SK-N-SH treated with all-trans-retinoic acid at 6 μM for 48 hours (cell line): ENCODE measurements around the gene PSME4.

Experiments used
- ATAC-seq: fragments of 200-7000 bp; cut with Tn5 transposase; 3 replicates; pipeline ENCODE4 v1.9.1; 2020; ENCODE audit warnings: mild to moderate bottlenecking, moderate library complexity
- BACH2 ChIP-seq: fragments of 250-450 bp; sonication (Bioruptor Pico); IDR thresholded peaks from 2 replicates; pipeline ENCODE4 v1.9.0; 2021; ENCODE audit warnings: mild to moderate bottlenecking, borderline replicate concordance
- CREB5 ChIP-seq: fragments of 250-450 bp; sonication (Bioruptor Pico); IDR thresholded peaks from 2 replicates; pipeline ENCODE4 v1.5.1; 2020; ENCODE audit warnings: low read depth, mild to moderate bottlenecking, moderate library complexity
- CSDC2 ChIP-seq: fragments of 250-450 bp; sonication (Bioruptor Pico); IDR thresholded peaks from 2 replicates; pipeline ENCODE4 v1.5.0; 2020; ENCODE audit warnings: mild to moderate bottlenecking, moderate library complexity
- CSRNP3 ChIP-seq: fragments of 250-450 bp; sonication (Bioruptor Pico); IDR thresholded peaks from 2 replicates; pipeline ENCODE4 v1.5.1; 2021; ENCODE audit warnings: mild to moderate bottlenecking, moderate library complexity
- ESRRG ChIP-seq: fragments of 250-450 bp; sonication (Bioruptor Pico); IDR thresholded peaks from 2 replicates; pipeline ENCODE4 v1.6.1; 2021; ENCODE audit warnings: mild to moderate bottlenecking
- GLIS3 ChIP-seq: fragments of 250-450 bp; sonication (Bioruptor Pico); IDR thresholded peaks from 2 replicates; pipeline ENCODE4 v1.5.0; 2020; ENCODE audit warnings: mild to moderate bottlenecking, moderate library complexity
- ISL1 ChIP-seq: fragments of 250-450 bp; sonication (Bioruptor Pico); IDR thresholded peaks from 2 replicates; pipeline ENCODE4 v2.1.2; 2022; ENCODE audit warnings: mild to moderate bottlenecking, moderate library complexity
- OSR1 ChIP-seq: fragments of 250-450 bp; sonication (Bioruptor Pico); IDR thresholded peaks from 2 replicates; pipeline ENCODE4 v1.8.0; 2022; ENCODE audit warnings: moderate library complexity, mild to moderate bottlenecking, inconsistent platforms
- PATZ1 ChIP-seq: fragments of 250-450 bp; sonication (Bioruptor Pico); IDR thresholded peaks from 2 replicates; pipeline ENCODE4 v1.8.0; 2020; ENCODE audit warnings: mild to moderate bottlenecking, moderate library complexity, borderline replicate concordance
- POU6F1 ChIP-seq: fragments of 250-450 bp; sonication (Bioruptor Pico); IDR thresholded peaks from 2 replicates; pipeline ENCODE4 v1.8.0; 2021; ENCODE audit warnings: low read depth, mild to moderate bottlenecking, moderate library complexity, borderline replicate concordance
- PPARA ChIP-seq: fragments of 250-450 bp; sonication (Bioruptor Pico); IDR thresholded peaks from 2 replicates; pipeline ENCODE4 v1.5.0; 2020; ENCODE audit warnings: mild to moderate bottlenecking, borderline replicate concordance
- RARB ChIP-seq: fragments of 250-450 bp; sonication (Bioruptor Pico); IDR thresholded peaks from 2 replicates; pipeline ENCODE4 v1.8.0; 2021; ENCODE audit warnings: mild to moderate bottlenecking, moderate library complexity
- SNAI2 ChIP-seq: fragments of 250-450 bp; sonication (Bioruptor Pico); IDR thresholded peaks from 2 replicates; pipeline ENCODE4 v1.5.0; 2020; ENCODE audit warnings: mild to moderate bottlenecking, moderate library complexity
- TSHZ2 ChIP-seq: fragments of 250-450 bp; sonication (Bioruptor Pico); IDR thresholded peaks from 2 replicates; pipeline ENCODE4 v1.5.0; 2020; ENCODE audit warnings: mild to moderate bottlenecking, moderate library complexity
- ZC3H10 ChIP-seq: fragments of 250-450 bp; sonication (Bioruptor Pico); IDR thresholded peaks from 2 replicates; pipeline ENCODE4 v1.5.1; 2021; ENCODE audit warnings: mild to moderate bottlenecking, moderate library complexity
- ZFP3 ChIP-seq: fragments of 250-450 bp; sonication (Bioruptor Pico); IDR thresholded peaks from 2 replicates; pipeline ENCODE4 v1.5.0; 2020; ENCODE audit warnings: mild to moderate bottlenecking, moderate library complexity
- ZFP30 ChIP-seq: fragments of 450-650 bp; formaldehyde crosslinking; IDR thresholded peaks from 2 replicates; pipeline ENCODE4 v1.5.0; 2022; ENCODE audit warnings: mild to moderate bottlenecking, moderate library complexity
- ZNF8 ChIP-seq: fragments of 450-650 bp; formaldehyde crosslinking; IDR thresholded peaks from 2 replicates; pipeline ENCODE4 v1.5.0; 2020; ENCODE audit warnings: mild to moderate bottlenecking, moderate library complexity

Gene PSME4

GRCh38 chr2:53881360-53881759, 89.4 kb downstream of the PSME4 start (continued):
- TF ChIP-seq ZC3H10 (CRISPR knock-in tag) (no peak), BACH2 (CRISPR knock-in tag) (no peak), PATZ1 (CRISPR knock-in tag) (no peak), OSR1 (CRISPR knock-in tag) (no peak), ZFP3 (CRISPR knock-in tag) (no peak), ZFP30 (CRISPR knock-in tag) (no peak), RARB (CRISPR knock-in tag) (no peak)

GRCh38 chr2:53880756-53881155, 90.0 kb downstream of the PSME4 start:
- TF ChIP-seq ISL1 (CRISPR knock-in tag) (peak; percentile 56), RARB (CRISPR knock-in tag) (no peak)
- peak; percentile 79 for ATAC-seq

- no peak for TF ChIP-seq SNAI2 (CRISPR knock-in tag)
- no peak for TF ChIP-seq PATZ1 (CRISPR knock-in tag)
- TF ChIP-seq ESRRG (CRISPR knock-in tag) = no peak
- TF ChIP-seq POU6F1 = no peak
- no peak for TF ChIP-seq ZNF8
- no peak for TF ChIP-seq PPARA (CRISPR knock-in tag)
- no peak for TF ChIP-seq ISL1 (CRISPR knock-in tag)
- no peak for TF ChIP-seq RARB (CRISPR knock-in tag)
- TF ChIP-seq CSDC2 = no peak
- TF ChIP-seq ZFP3 (CRISPR knock-in tag) = no peak
- no peak; the same call in 2 of the 3 replicates for ATAC-seq
Measured at GRCh38 chr2:53877556-53877955, 93.2 kb downstream of the PSME4 start.

- TF ChIP-seq ZFP30 (CRISPR knock-in tag) = no peak
- no peak for TF ChIP-seq GLIS3 (CRISPR knock-in tag)
- no peak for TF ChIP-seq CSRNP3 (CRISPR knock-in tag)
- TF ChIP-seq ISL1 (CRISPR knock-in tag) = no peak
- TF ChIP-seq PATZ1 (CRISPR knock-in tag) = no peak
- TF ChIP-seq TSHZ2 (CRISPR knock-in tag) = no peak
- TF ChIP-seq POU6F1 = no peak
- no peak for TF ChIP-seq ESRRG (CRISPR knock-in tag)
- no peak for TF ChIP-seq PPARA (CRISPR knock-in tag)
- TF ChIP-seq SNAI2 (CRISPR knock-in tag) = no peak
- no peak for TF ChIP-seq CREB5
Measured at GRCh38 chr2:53877112-53877511, 93.7 kb downstream of the PSME4 start.

More at GRCh38 chr2:53877112-53877511, 93.7 kb downstream of the PSME4 start:
- ATAC-seq = no peak
